GM19455 (cell line): Measurements from ENCODE around the gene AP1M2.
"Not testable (repeated sequence)": the region's sequence is repeated elsewhere in the genome, so short reads cannot be mapped to it uniquely, and the experiment has no call there.

ENCODE experiments used
- ATAC-seq: cut with Tn5 transposase; IDR thresholded peaks from one replicate; pipeline ENCODE4 v1.9.1; 2021; ENCODE audit not compliant: unreplicated experiment

The AP1M2 gene

DNA sequence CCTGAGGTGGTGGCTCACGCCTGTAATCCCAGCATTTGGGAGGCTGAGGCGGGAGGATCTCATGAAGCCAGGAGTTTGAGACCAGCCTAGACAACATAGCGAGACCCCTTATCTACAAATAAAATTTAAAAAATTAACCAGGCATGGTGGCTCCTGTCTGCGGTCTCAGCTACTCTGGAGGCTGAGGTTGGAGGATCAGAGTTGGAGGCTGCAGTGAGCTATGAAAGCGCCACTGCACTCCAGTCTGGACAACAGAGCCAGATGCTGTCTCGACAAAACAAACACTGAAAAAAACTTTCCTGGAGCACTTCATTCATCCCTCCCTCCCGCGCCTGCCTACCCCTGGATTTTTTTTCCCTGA is 44.1 kb downstream of the AP1M2 start:
- ATAC-seq: no peak

DNA sequence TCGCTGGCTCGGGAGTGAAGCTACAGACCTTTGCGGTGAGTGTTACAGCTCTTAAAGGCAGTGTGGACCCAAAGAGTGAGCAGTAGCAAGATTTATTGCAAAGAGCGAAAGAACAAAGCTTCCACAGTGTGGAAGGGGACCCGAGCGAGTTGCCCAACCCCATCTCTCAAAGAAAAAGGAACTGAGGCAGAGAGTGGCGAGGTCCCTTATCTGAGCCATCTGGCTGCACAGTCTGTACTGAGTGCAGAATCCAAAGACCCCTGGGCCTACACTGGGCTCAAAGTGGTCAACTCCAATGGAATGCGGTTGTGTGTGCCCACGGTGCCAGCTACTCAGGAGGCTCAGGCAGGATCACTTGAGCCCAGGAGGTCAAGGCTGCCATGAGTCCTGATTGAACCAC is 48.1 kb downstream of the AP1M2 start:
- not testable (repeated sequence) for ATAC-seq

DNA sequence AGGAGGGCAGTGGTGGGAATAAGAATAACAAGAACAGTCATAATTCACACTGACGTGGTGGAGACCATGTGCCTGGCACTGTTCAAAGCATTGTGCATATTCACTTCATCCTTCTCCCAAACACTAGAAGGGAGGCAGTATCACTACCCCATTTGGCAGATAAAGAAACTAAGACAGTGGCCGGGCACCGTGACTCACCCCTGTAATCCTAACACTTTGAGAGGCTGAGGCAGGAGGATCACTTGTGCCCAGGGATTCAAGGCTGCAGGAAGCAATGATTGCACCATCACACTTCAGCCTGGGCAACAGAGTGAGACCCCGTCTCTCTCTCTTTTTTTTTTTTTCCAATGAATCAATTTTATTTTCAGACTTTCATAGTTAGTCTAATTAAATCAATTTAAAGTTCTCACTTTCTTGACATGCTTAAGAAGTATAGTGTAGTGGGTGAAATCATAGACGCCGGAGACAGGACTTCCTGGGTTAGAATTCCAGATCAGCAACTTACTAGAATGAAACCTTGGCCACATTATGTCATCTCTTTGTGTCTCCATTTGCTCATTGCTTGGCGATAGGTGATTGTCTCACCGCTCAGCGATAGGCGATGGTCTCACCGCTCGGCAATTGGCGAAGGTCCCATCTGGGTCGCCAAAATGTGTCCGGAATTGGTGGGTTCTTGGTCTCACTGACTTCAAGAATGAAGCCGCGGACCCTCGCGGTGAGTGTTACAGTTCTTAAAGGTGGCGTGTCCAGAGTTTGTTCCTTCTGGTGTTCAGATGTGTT is 48.7 kb downstream of the AP1M2 start:
- no peak for ATAC-seq

DNA sequence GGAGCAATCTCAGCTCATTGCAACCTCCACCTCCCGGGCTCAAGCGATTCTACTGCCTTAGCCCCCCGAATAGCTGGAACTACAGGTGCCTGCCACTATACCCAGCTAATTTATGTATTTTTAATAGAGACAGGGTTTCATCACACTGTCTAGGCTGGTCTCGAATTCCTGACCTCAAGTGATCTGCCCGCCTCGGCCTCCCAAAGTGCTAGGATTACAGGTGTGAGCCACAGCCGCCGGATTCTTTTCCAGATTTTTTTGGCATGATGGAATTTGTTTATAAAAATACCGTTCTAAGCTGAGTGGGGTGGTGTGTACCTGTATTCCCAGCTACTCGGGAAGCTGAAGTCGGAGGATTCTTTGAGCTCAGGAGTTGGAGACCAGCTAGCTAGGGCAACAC is 49.4 kb downstream of the AP1M2 start:
- ATAC-seq: no peak

DNA sequence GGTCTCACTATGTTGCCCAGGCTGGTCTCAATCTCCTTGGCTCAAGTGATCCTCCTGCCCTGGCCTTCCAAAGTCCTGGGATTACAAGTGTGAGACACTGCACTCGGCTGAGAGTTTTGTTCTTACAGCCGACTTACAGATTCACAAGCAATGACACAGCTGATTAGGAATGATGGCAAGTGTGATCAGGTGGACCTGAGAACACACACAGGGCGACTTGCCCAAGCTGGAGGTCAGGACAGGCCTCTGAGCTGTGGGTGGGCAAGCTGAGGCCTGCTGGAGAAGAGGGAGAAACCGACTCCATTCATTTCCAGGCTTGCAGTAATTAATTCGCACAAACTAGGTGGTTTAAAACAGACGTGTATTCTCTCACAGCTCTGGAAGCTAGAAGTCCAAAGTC is 51.5 kb downstream of the AP1M2 start:
- ATAC-seq: no peak

DNA sequence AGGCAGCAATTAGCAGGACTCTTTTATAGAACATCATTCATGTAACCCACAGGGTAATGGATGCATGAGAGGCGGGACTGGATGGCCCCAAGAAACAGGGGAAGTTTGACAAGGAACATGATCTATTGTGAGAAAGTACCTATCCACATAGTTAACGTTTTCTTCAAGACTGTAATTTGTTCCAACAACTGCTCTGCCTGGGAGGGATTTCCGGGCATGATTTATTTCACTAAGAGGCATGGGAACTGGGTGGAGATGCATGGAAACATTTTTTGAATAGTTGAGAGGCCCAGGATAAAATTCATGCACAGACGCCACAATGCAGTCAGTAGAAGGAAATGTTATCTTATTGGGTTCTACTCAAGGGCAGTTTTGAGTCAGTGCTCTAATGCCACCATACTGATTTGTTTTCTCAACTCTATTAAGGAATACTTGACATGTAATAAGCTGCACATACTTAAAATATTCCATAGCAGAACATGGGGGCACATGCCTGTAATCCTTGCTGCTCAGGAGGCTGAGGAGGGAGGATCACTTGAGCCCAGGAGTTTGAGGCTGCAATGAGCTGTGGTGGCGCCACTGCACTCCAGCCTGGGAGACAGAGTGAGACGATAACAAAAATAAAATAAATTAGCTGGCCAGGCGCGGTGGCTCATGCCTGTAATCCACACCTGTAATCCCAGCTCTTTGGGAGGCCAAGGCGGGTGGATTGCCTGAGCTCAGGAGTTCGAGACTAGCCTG is 53.3 kb downstream of the AP1M2 start:
- ATAC-seq: no peak

DNA sequence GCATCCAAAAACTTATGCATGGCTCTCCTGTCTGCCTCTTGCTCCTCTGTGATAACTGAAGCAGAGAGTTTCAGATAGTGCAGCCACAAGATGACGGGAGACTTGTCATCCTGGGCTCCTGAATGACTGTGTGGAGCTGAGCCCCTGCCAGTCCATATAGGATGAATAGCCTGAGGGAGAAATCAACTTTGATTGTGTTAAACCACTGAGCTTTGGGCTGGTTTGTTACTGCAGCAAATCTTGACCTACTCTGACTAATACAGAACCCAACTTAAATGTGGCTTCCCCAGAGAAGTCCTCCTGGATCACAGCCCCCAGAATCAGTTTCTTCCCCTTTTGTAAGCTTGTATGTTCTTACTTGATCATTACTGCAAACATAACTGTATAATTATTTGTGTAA is 54.7 kb downstream of the AP1M2 start:
- ATAC-seq: no peak

DNA sequence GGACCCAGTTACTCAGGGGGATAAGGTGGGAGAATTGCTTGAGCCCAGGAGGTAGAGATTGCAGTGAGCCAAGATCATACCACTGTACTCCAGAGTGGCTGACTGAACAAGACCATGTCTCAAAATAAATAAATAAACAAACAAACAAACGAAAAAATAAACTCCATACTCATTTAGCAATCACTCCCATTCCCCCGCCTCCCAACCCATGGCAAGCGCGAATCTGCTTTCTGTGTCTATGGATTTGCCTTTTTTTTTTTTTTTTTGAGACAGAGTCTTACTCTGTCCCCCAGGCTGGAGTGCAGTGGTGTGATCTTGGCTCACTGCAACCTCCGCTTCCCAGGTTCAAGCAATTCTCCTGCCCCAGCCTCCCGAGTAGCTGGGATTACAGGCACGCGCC is 60.2 kb downstream of the AP1M2 start:
- ATAC-seq: not testable (repeated sequence)

DNA sequence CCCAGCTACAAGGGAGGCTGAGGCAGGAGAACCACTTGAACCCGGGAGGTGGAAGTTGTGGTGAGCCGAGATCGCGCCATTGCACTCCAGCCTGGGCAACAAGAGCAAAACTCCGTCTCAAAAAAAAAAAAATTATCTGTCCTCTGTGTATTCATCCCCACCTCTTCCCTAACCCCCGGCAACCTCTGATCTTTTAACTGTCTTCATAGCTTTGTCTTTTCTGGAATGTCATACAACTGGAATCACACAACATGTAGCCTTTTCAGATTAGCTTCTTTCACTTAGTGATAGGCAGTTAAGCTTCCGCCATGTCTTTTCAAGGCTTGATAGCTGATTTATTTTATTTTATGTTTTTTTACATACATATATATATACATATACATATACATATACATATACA is 61.5 kb downstream of the AP1M2 start:
- ATAC-seq: no peak

DNA sequence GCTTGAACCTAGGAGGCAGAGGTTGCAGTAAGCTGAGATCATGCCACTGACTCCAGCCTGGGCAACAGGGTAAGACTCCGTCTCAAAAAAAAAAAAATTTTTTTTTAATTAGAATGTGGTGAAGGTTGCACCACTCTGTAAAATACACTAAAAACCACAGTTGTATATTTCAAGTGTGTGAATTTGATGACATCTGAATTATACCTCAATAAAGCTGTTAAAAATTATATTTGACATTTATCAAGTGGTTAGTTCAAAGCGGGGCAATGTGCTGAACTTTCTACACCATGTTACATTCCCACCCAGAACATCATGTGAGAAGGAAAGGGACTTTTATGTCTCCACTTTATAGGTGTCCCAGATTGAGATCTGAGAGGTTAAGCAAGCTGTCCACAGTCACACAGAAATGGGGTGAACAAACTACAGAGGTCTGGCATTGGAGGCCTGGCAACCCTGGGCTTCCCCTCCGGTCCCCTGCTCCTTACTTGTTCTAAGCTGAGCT is 63.9 kb downstream of the AP1M2 start:
- no peak for ATAC-seq
